Hepatocyte (in vitro differentiated cells): ENCODE data around the gene RGS6.

Experiments used
- EZH2phosphoT487 ChIP-seq: fragments of 200-600 bp; sonication (generic); IDR thresholded peaks from one replicate; pipeline ENCODE4 v1.6.1; 2018; ENCODE audit warnings: antibody characterized with exemption, mild to moderate bottlenecking, low read depth, moderate library complexity; ENCODE audit not compliant: unreplicated experiment, severe bottlenecking
- TF ChIP-seq, protein P1 (sequence below): fragments of 200-600 bp; sonication (generic); IDR thresholded peaks from 2 replicates; pipeline ENCODE4 v1.5.1; 2016; ENCODE audit warnings: antibody characterized with exemption, mild to moderate bottlenecking; ENCODE audit not compliant: poor library complexity

DNA sequence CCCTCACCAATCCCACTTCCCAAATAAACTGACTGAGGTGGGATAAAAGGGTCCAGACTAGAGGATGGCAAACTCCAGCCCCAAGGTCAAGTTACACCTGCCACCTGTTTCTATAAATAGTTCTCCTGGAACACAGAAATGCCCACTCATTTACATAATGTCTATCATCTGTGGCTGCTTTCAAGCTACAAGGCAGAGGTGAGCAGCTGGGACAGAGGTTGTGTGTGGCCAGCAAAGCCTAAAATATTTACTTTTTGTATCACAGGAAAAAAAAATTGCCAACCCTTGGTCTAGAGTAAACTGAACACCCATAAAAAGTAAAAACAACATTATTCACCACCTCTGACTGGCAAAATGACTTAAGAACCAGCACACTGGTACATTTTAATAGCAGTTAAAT lies 269.4 kb downstream of the RGS6 start:
- TF ChIP-seq, protein P1, sequence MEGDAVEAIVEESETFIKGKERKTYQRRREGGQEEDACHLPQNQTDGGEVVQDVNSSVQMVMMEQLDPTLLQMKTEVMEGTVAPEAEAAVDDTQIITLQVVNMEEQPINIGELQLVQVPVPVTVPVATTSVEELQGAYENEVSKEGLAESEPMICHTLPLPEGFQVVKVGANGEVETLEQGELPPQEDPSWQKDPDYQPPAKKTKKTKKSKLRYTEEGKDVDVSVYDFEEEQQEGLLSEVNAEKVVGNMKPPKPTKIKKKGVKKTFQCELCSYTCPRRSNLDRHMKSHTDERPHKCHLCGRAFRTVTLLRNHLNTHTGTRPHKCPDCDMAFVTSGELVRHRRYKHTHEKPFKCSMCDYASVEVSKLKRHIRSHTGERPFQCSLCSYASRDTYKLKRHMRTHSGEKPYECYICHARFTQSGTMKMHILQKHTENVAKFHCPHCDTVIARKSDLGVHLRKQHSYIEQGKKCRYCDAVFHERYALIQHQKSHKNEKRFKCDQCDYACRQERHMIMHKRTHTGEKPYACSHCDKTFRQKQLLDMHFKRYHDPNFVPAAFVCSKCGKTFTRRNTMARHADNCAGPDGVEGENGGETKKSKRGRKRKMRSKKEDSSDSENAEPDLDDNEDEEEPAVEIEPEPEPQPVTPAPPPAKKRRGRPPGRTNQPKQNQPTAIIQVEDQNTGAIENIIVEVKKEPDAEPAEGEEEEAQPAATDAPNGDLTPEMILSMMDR, result no peak
- no peak for TF ChIP-seq EZH2phosphoT487
